HPDE6-E6E7 (cell line): ENCODE data around the gene DIP2A.
"Not testable (repeated sequence)": the region's sequence is repeated elsewhere in the genome, so short reads cannot be mapped to it uniquely, and the experiment has no call there.

ENCODE experiments used
- DNase-seq: peaks from one replicate; pipeline ENCODE4 v3.0.0; 2011; ENCODE audit warnings: missing footprints; ENCODE audit errors: extremely low spot score

DIP2A gene

DNA sequence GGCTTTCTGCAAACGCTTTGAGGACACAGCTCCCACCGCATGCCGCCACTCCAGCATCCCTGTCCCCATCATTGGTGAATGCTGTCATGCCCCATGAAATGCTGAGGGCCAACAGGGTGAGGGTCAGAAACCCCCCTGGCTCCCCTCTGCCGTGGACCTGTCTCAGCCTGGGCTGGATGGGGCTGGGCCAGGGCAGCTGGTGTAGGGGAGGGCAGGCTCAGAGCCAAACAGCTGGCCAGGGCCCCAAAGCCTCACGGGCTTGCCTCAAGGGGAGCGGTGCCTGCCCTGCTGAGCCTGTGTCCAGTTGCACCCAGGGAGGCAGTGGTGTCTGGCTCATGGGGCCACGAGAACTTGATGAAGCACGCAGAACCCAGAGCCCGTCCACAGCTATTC is 96.5 kb downstream of the DIP2A start:
- DNase-seq = no peak

DNA sequence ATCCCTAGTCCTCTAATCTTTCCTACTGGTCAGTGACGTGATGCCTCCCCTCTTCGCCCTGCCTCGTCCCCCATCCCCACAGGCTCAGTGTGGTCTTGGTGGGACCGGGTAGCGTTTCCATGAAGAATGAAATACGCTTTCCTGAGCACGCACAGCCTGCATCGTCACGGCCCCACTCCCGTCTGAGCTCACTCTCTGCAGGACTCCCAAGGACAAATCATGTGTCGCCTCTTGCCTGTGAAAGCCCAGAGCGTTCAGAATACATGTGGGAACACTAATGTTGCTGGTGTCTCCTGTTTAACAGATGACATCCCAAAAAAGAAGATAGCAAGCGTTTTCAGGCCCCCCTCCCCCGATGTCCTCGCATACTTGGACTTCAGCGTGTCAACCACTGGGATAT is 97.0 kb downstream of the DIP2A start:
- no peak for DNase-seq

DNA sequence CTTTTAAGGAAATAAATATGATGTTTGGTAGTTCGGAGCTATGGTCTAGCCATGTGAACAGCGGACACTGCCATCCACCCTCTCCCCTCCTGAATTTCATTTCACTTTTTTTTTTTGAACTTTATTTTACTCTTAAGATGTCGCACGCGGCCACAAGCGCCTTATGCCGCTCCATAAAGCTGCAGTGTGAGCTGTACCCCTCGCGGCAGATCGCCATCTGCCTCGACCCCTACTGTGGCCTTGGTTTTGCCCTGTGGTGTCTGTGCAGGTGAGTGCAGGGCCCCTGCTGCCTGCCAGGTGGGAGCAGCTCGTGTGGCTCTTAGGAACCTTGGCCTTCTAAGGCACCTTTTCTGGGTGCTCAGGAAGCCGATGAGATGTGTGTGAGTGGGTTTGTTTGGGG is 98.1 kb downstream of the DIP2A start:
- DNase-seq = no peak

DNA sequence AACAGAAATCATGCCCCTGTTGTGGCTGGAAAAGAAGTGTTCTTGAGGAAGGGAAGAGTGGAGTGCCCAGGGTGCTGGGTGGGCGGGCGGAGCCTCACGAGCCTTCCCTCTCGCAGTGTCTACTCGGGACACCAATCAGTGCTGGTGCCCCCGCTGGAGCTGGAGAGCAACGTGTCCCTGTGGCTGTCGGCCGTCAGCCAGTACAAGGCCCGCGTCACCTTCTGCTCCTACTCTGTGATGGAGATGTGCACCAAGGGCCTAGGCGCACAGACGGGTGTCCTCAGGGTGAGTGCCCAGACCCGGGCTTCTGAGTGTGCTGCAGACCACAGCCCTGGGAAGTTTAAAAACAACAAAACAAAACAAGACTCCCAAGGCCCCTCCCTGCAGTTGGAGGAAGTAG is 98.8 kb downstream of the DIP2A start:
- DNase-seq = no peak

DNA sequence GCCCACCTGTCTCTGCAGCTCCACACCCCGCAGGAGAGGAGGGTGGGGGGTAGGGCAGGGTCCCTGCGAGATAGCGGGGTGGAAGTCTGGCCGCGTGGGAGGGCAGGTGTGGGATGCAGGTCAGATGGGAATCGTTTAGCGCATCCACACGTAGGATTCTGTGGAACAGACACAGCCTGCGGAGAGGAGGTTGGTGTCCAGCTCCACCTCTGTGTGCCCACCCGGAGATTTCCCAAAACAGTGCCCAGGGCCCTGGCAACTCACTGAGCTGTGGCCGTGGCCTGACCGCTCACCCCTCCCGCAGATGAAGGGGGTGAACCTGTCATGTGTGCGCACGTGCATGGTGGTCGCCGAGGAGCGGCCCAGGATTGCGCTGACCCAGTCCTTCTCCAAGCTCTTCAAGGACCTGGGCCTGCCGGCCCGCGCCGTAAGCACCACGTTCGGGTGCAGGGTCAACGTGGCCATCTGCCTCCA is 99.3 kb downstream of the DIP2A start:
- no peak for DNase-seq

DNA sequence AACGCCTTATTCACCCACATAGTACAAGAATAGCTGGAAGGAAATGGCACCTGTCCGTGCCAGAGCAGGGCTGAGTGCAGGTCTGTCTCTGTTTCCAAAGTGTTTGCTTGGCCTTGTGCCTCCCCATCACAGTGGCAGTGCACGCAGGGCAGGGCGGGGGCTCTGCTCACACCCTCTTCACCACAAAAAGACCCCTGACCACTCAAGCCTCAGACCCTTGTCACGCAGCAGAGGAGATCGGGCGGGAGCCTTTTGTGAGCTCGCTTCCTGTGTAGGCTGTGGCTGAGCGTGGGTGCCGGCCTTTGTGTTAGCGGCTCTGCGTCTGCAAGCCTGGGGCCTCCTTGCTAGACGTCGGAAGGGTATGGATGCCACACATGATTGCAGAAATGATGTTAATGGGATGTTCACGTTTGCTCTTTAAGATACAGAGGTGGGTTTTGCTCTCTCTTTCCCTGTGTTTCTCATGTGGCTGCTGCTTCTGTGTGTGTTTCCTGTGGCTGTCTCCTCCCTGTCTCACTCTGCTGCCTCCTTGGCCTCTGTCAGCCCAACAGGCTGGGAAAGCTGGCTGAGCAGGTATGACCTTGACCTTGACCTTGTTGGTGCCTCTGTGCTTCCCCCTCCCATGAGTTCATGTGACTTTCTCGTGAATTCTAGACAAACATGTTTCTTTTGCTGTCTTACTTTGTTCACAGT is 100.7 kb downstream of the DIP2A start:
- DNase-seq = no peak

- no peak for DNase-seq
These were observed 102.1 kb downstream of the DIP2A start for GRCh38 chr21:46560568-46561444.

GRCh38 chr21:46561445-46562090 is 102.9 kb downstream of the DIP2A start:
- DNase-seq = no peak

GRCh38 chr21:46562472-46562871 is 103.8 kb downstream of the DIP2A start:
- no peak for DNase-seq

GRCh38 chr21:46562964-46563607 is 104.4 kb downstream of the DIP2A start:
- DNase-seq = no peak

GRCh38 chr21:46564391-46564790 is 105.7 kb downstream of the DIP2A start:
- no peak for DNase-seq

- no peak for DNase-seq
These were observed 108.7 kb downstream of the DIP2A start for GRCh38 chr21:46567348-46567747.

GRCh38 chr21:46568562-46568961 is 109.9 kb downstream of the DIP2A start:
- DNase-seq = no peak

DNA sequence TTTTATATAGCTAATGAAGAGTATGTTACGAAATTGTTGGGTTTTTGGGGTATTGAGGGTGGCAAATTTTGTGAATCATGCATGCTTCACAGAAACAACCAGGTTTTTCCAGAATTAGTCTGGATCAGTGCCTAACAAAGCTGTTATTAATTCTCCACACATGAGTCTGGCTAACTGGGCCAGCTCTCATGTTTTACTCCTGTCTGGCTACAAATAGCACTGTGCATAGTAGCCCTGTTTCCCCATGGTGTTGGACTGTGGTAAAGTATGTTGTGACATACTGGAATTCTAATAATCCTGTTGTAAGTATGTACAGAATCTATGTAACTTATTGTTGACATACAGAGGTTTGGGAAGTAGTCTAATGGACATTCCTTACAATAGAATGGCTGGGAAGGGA is 110.4 kb downstream of the DIP2A start:
- DNase-seq = no peak

DNA sequence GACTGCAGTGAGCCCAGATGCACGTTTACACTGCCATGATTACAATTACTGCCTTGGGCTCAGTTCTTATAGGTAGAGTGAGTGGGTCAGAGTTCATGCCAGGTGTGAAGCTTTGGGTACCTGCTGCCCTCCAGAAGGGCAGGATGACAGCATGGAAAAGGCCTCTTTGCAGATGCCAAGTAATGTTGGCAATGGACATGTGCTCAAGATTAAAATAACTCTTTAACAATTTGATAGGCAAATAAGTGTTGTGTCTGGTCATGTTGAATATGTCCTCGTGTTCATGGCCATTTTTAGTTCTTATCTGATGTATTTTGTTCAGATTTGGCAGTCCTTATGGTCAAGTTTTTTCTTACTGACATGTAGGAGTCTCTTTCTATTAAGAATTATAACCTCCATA is 111.4 kb downstream of the DIP2A start:
- no peak for DNase-seq

- DNase-seq = no peak
These were observed 111.9 kb downstream of the DIP2A start for GRCh38 chr21:46570631-46571030.

GRCh38 chr21:46572850-46573249 is 114.2 kb downstream of the DIP2A start:
- no peak for DNase-seq

- DNase-seq = not testable (repeated sequence)
These were observed 119.1 kb downstream of the DIP2A start for GRCh38 chr21:46577786-46578185.

- DNase-seq = not testable (repeated sequence)
These were observed 120.7 kb downstream of the DIP2A start for GRCh38 chr21:46579394-46579793.

DNA sequence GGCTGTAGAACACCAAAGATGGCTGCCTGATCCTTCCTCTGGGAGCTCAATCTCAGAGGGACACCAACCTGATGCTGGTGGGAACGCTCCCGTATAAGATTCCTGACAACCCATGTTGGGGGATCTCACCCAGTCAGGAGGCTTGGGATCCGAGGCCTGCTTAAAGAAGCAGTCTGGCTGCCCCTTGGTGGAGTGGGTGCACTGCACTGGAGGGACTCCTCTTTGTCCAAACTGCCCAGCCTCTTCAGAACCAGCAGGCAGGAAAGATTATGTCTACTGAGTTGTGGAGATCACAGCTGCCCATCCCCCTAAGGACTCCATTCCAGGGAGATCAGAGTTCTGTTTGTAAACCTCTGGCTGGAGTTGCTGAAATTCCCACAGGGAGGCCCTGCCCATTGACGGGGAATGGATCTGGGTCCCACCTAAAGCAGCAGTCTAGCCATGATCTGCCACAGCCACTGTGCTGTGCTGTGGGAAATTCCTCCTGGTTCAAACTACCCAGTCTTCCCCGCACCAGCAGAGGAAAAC is 123.2 kb downstream of the DIP2A start:
- no peak for DNase-seq

GRCh38 chr21:46585191-46585953 is 126.7 kb downstream of the DIP2A start:
- no peak for DNase-seq
